Mucosa of gallbladder (tissue), 1 donor: Measurements from ENCODE around the gene NKAPD1. TPM values are rescaled to one million over a fixed set of nuclear protein-coding genes. Genes with fewer than 3 reads are reported as not detected.

Source experiments
- total RNA-seq: library from RNA; stranded (reverse); gene quantifications from one replicate; pipeline ENCODE4 v1.2.1, GENCODE V29; 2021
- donor health status: DM: no; HTN: no; CAD: no.

Gene NKAPD1
- total RNA-seq, 1 donor from 2014 or later, result 19.4 TPM

Other genes starting within 250 kb of the NKAPD1 start
- 42.4 TPM for gene ALG9, start 202.7 kb upstream of the NKAPD1 start, total RNA-seq
- gene FDXACB1, start 195.1 kb upstream of the NKAPD1 start, total RNA-seq, result 1.8 TPM
- gene CFAP68, start 194.8 kb upstream of the NKAPD1 start, total RNA-seq, result 21.8 TPM
- gene CRYAB, start 162.5 kb upstream of the NKAPD1 start, total RNA-seq, result 277 TPM
- 3.9 TPM for gene HSPB2, start 161.6 kb upstream of the NKAPD1 start, total RNA-seq
- gene C11orf52, start 155.4 kb upstream of the NKAPD1 start, total RNA-seq, result 34.4 TPM
- 25.1 TPM for gene DIXDC1, start 137.0 kb upstream of the NKAPD1 start, total RNA-seq
- 25.0 TPM for gene DLAT, start 48.9 kb upstream of the NKAPD1 start, total RNA-seq
- 4.3 TPM for gene PIH1D2, start 282 bp upstream of the NKAPD1 start, total RNA-seq
- 47.9 TPM for gene TIMM8B, start 12.5 kb downstream of the NKAPD1 start, total RNA-seq
- gene SDHD, start 12.6 kb downstream of the NKAPD1 start, total RNA-seq, result 147 TPM
- 34.3 TPM for gene IL18, start 89.8 kb downstream of the NKAPD1 start, total RNA-seq
- not detected for gene TEX12, start 93.1 kb downstream of the NKAPD1 start, total RNA-seq
- 27.2 TPM for gene BCO2, start 101.2 kb downstream of the NKAPD1 start, total RNA-seq
- gene PTS, start 152.1 kb downstream of the NKAPD1 start, total RNA-seq, result 39.9 TPM
- gene PLET1, start 186.6 kb downstream of the NKAPD1 start, total RNA-seq, result not detected